Panc1 (cell line): Measurements from ENCODE around the gene DENND1C.

Experiments
- POLR2AphosphoS5 ChIP-seq: IDR thresholded peaks from 2 replicates; pipeline ENCODE4 v1.6.1; 2012; ENCODE audit warnings: mild to moderate bottlenecking, low read depth, low read length, moderate library complexity
- TCF7L2 ChIP-seq: IDR thresholded peaks from 2 replicates; pipeline ENCODE4 v1.6.1; 2011; ENCODE audit warnings: mild to moderate bottlenecking, low read depth, low read length, inconsistent platforms
- TF ChIP-seq, protein P1 (sequence below): fragments of 450-650 bp; IDR thresholded peaks from 2 replicates; pipeline ENCODE4 v1.5.1; 2017; ENCODE audit warnings: mild to moderate bottlenecking
- TF ChIP-seq, protein P2 (sequence below), 2 experiments: IDR thresholded peaks; 2 replicates each; pipeline ENCODE4 v1.6.1; 2011 to 2012; ENCODE audit warnings: low read depth in 2 of 2, control low read depth in 1 of 2, low read length in 1 of 2, mild to moderate bottlenecking in 1 of 2, moderate library complexity in 1 of 2; ENCODE audit not compliant: insufficient read depth in 1 of 2

DNA sequence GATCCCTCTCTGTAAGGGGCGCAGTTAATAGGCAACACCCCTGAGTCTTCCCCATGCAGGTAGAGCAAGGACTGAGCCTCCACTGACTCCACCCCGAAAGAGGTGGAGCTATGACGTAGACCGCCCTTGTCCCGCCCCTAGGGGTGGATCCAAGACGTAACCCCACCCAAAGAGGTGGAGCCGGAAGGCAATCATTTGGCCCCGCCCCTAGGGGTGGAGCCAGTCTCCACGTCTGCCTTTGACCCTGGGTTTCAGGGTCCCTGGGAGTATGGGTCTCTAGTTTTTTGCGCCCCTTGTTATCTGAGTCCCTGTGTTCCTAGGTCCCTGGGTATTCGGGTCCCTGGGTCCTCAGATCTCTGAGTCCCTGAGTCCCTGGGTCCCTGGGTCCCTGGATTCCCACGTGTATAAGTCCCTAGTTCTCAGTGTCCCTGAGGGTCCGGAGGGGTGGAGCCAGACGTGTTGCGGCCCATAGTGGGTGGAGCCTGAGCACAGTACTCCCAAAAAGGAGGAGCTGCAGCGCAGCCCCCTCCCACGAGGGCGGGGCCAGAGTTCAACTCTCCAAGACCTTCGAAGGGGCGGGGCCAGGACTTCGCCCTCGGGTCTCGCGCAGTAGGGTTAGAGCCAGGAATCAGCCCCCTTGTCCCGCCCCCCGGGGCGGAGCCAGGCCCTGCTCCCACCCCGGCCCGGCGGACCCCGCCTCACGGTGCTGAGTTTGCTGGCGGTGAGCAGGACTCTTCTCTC is 5.3 kb downstream of the DENND1C start:
- TF ChIP-seq, protein P1, sequence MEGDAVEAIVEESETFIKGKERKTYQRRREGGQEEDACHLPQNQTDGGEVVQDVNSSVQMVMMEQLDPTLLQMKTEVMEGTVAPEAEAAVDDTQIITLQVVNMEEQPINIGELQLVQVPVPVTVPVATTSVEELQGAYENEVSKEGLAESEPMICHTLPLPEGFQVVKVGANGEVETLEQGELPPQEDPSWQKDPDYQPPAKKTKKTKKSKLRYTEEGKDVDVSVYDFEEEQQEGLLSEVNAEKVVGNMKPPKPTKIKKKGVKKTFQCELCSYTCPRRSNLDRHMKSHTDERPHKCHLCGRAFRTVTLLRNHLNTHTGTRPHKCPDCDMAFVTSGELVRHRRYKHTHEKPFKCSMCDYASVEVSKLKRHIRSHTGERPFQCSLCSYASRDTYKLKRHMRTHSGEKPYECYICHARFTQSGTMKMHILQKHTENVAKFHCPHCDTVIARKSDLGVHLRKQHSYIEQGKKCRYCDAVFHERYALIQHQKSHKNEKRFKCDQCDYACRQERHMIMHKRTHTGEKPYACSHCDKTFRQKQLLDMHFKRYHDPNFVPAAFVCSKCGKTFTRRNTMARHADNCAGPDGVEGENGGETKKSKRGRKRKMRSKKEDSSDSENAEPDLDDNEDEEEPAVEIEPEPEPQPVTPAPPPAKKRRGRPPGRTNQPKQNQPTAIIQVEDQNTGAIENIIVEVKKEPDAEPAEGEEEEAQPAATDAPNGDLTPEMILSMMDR = no peak
- TF ChIP-seq TCF7L2 = no peak
- no peak for TF ChIP-seq POLR2AphosphoS5
- TF ChIP-seq, protein P2, sequence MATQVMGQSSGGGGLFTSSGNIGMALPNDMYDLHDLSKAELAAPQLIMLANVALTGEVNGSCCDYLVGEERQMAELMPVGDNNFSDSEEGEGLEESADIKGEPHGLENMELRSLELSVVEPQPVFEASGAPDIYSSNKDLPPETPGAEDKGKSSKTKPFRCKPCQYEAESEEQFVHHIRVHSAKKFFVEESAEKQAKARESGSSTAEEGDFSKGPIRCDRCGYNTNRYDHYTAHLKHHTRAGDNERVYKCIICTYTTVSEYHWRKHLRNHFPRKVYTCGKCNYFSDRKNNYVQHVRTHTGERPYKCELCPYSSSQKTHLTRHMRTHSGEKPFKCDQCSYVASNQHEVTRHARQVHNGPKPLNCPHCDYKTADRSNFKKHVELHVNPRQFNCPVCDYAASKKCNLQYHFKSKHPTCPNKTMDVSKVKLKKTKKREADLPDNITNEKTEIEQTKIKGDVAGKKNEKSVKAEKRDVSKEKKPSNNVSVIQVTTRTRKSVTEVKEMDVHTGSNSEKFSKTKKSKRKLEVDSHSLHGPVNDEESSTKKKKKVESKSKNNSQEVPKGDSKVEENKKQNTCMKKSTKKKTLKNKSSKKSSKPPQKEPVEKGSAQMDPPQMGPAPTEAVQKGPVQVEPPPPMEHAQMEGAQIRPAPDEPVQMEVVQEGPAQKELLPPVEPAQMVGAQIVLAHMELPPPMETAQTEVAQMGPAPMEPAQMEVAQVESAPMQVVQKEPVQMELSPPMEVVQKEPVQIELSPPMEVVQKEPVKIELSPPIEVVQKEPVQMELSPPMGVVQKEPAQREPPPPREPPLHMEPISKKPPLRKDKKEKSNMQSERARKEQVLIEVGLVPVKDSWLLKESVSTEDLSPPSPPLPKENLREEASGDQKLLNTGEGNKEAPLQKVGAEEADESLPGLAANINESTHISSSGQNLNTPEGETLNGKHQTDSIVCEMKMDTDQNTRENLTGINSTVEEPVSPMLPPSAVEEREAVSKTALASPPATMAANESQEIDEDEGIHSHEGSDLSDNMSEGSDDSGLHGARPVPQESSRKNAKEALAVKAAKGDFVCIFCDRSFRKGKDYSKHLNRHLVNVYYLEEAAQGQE (IDR thresholded peaks at IDR 0.05; ENCODE audit: insufficient read depth in 1 of 2, low read depth in 2 of 2, low read length in 1 of 2) = no peak
